SKM-1 treated with dmso at 0.1 percent for 144 hours (cell line): ENCODE results near the gene ABLIM1.

ENCODE experiments used
- DNase-seq: peaks from one replicate; lab custom pipeline; 2025; ENCODE audit not compliant: unreplicated experiment; lab: John Stamatoyannopoulos, UW

Gene ABLIM1

GRCh38 chr10:114492351-114493037, 165.6 kb downstream of the ABLIM1 start:
- no peak for DNase-seq

- no peak for DNase-seq
Observed at GRCh38 chr10:114491933-114492332, 166.1 kb downstream of the ABLIM1 start.

GRCh38 chr10:114491419-114491818, 166.7 kb downstream of the ABLIM1 start:
- no peak for DNase-seq

- DNase-seq = no peak
Observed at GRCh38 chr10:114489521-114490310, 168.4 kb downstream of the ABLIM1 start.

GRCh38 chr10:114487815-114488536, 170.1 kb downstream of the ABLIM1 start:
- DNase-seq = no peak

GRCh38 chr10:114486938-114487814, 170.9 kb downstream of the ABLIM1 start:
- no peak for DNase-seq

GRCh38 chr10:114485696-114486400, 172.2 kb downstream of the ABLIM1 start:
- no peak for DNase-seq

- DNase-seq = no peak
Observed at GRCh38 chr10:114483575-114483974, 174.5 kb downstream of the ABLIM1 start.

GRCh38 chr10:114482480-114483304, 175.4 kb downstream of the ABLIM1 start:
- DNase-seq = no peak

GRCh38 chr10:114481055-114481454, 177.0 kb downstream of the ABLIM1 start:
- no peak for DNase-seq

GRCh38 chr10:114479836-114480235, 178.2 kb downstream of the ABLIM1 start:
- DNase-seq = no peak

- DNase-seq = no peak
Observed at GRCh38 chr10:114479307-114479706, 178.8 kb downstream of the ABLIM1 start.

GRCh38 chr10:114478281-114478680, 179.8 kb downstream of the ABLIM1 start:
- no peak for DNase-seq

- no peak for DNase-seq
Observed at GRCh38 chr10:114477285-114477684, 180.8 kb downstream of the ABLIM1 start.

GRCh38 chr10:114474989-114475388, 183.1 kb downstream of the ABLIM1 start:
- DNase-seq = no peak

GRCh38 chr10:114473776-114474175, 184.3 kb downstream of the ABLIM1 start:
- DNase-seq = no peak

- no peak for DNase-seq
Observed at GRCh38 chr10:114472877-114473253, 185.2 kb downstream of the ABLIM1 start.

GRCh38 chr10:114471906-114472876, 185.9 kb downstream of the ABLIM1 start:
- no peak for DNase-seq
